Mesendoderm (in vitro differentiated cells): ENCODE data around the gene BACE1. TPM values are rescaled to one million over a fixed set of nuclear protein-coding genes. Genes with fewer than 3 reads are reported as not detected.

Experiments
- DNase-seq: peaks from one replicate; pipeline ENCODE4 v3.0.0; 2013
- H2AK5ac ChIP-seq: 2 replicates; pipeline ENCODE4 v1.6.1; 2013; ENCODE audit warnings: low read length, inconsistent platforms
- H2BK120ac ChIP-seq: 2 replicates; pipeline ENCODE4 v1.6.1; 2013; ENCODE audit warnings: low read depth, mild to moderate bottlenecking, low read length, moderate library complexity, mixed read lengths
- H2BK15ac ChIP-seq: replicated peaks from 2 replicates; pipeline ENCODE4 v1.6.1; 2013; ENCODE audit warnings: low read depth, mild to moderate bottlenecking, moderate library complexity
- H2BK5ac ChIP-seq: 2 replicates; pipeline ENCODE4 v1.6.1; 2013; ENCODE audit warnings: low read length, inconsistent platforms
- H3K18ac ChIP-seq: 2 replicates; pipeline ENCODE4 v1.6.1; 2013; ENCODE audit warnings: mild to moderate bottlenecking, low read length, mixed read lengths
- H3K23ac ChIP-seq: one replicate; pipeline ENCODE4 v1.6.1; 2013; ENCODE audit warnings: low read length
- H3K27ac ChIP-seq: 2 replicates; pipeline ENCODE4 v1.5.1; 2013; ENCODE audit warnings: low read depth, mild to moderate bottlenecking, inconsistent platforms, low read length, moderate library complexity
- H3K27me3 ChIP-seq: 2 replicates; pipeline ENCODE4 v1.6.1; 2013; ENCODE audit warnings: low read length, control low read depth, mild to moderate bottlenecking, inconsistent platforms; ENCODE audit not compliant: insufficient read depth, poor library complexity
- H3K36me3 ChIP-seq: 2 replicates; pipeline ENCODE4 v1.6.1; 2013; ENCODE audit warnings: low read length, inconsistent platforms; ENCODE audit not compliant: control insufficient read depth, insufficient read depth
- H3K4ac ChIP-seq: one replicate; pipeline ENCODE4 v1.6.1; 2013; ENCODE audit warnings: low read depth, mild to moderate bottlenecking, low read length, moderate library complexity
- H3K4me1 ChIP-seq: 2 replicates; pipeline ENCODE4 v1.6.1; 2013; ENCODE audit warnings: low read depth, low read length, inconsistent platforms; ENCODE audit not compliant: control insufficient read depth
- H3K4me2 ChIP-seq: 2 replicates; pipeline ENCODE4 v1.6.1; 2013; ENCODE audit warnings: low read length
- H3K4me3 ChIP-seq: 2 replicates; pipeline ENCODE4 v1.5.1; 2013; ENCODE audit warnings: mild to moderate bottlenecking, low read length
- H3K56ac ChIP-seq: one replicate; pipeline ENCODE4 v1.6.1; 2013; ENCODE audit warnings: low read length
- H3K79me1 ChIP-seq: 2 replicates; pipeline ENCODE4 v1.6.1; 2013; ENCODE audit warnings: low read length, inconsistent platforms
- H3K79me2 ChIP-seq: 2 replicates; pipeline ENCODE4 v1.6.1; 2013; ENCODE audit warnings: mild to moderate bottlenecking, low read length; ENCODE audit not compliant: control insufficient read depth, insufficient read depth
- H3K9ac ChIP-seq: 2 replicates; pipeline ENCODE4 v1.6.1; 2013; ENCODE audit warnings: low read length, inconsistent platforms
- H4K5ac ChIP-seq: one replicate; pipeline ENCODE4 v1.6.1; 2013; ENCODE audit warnings: low read length
- H4K8ac ChIP-seq: one replicate; pipeline ENCODE4 v1.6.1; 2013; ENCODE audit warnings: low read depth, mild to moderate bottlenecking, control low read depth, low read length, moderate library complexity
- WGBS: extraction: QIAGEN DNeasy Blood & Tissue Kit; methylation state at CpG from one replicate; pipeline ENCODE4 v1.1.7; 2013; ENCODE audit warnings: low lambda C conversion rate, missing lambda C conversion rate; ENCODE audit not compliant: insufficient coverage; ENCODE audit errors: extremely low coverage; 5-methylcytosine and 5-hydroxymethylcytosine counted together
- small RNA-seq: library from polyadenylated mRNA; stranded (forward); fragments of <200 nt; extraction: miRNeasy Mini kit (QIAGEN cat#:217004); gene quantifications from one replicate; pipeline ENCODE3, GENCODE V24; 2013; ENCODE audit not compliant: insufficient read depth

The BACE1 gene

GRCh38 chr11:117239295-117239694 lies 76.8 kb downstream of the BACE1 start:
- WGBS: no CpG with 5 or more reads among the region's 6 CpGs
- Histone ChIP-seq H3K36me3 (peaks cover 2% of the 10 kb centered on the region), H2AK5ac (no peak overlapping the region), H3K4me3 (no peak overlapping the region), H2BK5ac (no peak overlapping the region), H2BK120ac (no peak overlapping the region), H3K79me2 (no peaks in the 10 kb centered on the region), H4K5ac (no peak overlapping the region), H3K27ac (no peak overlapping the region), H3K18ac (no peak overlapping the region), H2BK15ac (no peak overlapping the region), H4K8ac (no peak overlapping the region), H3K56ac (no peak overlapping the region), H3K27me3 (no peaks in the 10 kb centered on the region), H3K23ac (no peak overlapping the region), H3K4me1 (no peaks in the 10 kb centered on the region), H3K79me1 (no peaks in the 10 kb centered on the region), H3K4me2 (no peak overlapping the region), H3K4ac (no peak overlapping the region), H3K9ac (no peak overlapping the region)
- peak; percentile 42 for DNase-seq

- no peak overlapping the region for H3K56ac ChIP-seq
- peaks cover under 1% of the 10 kb centered on the region for H3K79me2 ChIP-seq
- no peak overlapping the region for H2BK120ac ChIP-seq
- H3K9ac ChIP-seq: no peak overlapping the region
- H2AK5ac ChIP-seq: no peak overlapping the region
- H3K4me3 ChIP-seq: no peak overlapping the region
- H3K18ac ChIP-seq: no peak overlapping the region
- H2BK15ac ChIP-seq: no peak overlapping the region
- H3K4me1 ChIP-seq: no peaks in the 10 kb centered on the region
- peaks cover 2% of the 10 kb centered on the region for H3K36me3 ChIP-seq
- H2BK5ac ChIP-seq: no peak overlapping the region
- H3K23ac ChIP-seq: no peak overlapping the region
- no peak overlapping the region for H3K4me2 ChIP-seq
- no peak overlapping the region for H3K4ac ChIP-seq
- H3K79me1 ChIP-seq: peaks cover under 1% of the 10 kb centered on the region
- no peaks in the 10 kb centered on the region for H3K27me3 ChIP-seq
- H3K27ac ChIP-seq: no peak overlapping the region
- no CpG with 5 or more reads among the region's 5 CpGs for WGBS
- no peak for DNase-seq
- H4K8ac ChIP-seq: no peak overlapping the region
- no peak overlapping the region for H4K5ac ChIP-seq
These were observed 77.8 kb downstream of the BACE1 start for GRCh38 chr11:117238221-117238620.

Small RNAs within 50 kb of the gene (small RNA-seq; reads per million reads assigned to genes)
- gene RF00564: not detected
